ENCODE measurements around the gene RGS3.

Gene RGS3

GRCh38 chr9:113613815-113614413 is 150.4 kb downstream of the RGS3 start:
- Mint-ChIP-seq H3K4me3 (no peak overlapping the region), H3K9me3 (no peaks in the 10 kb centered on the region), H3K27me3 (peaks cover 3% of the 10 kb centered on the region), H3K4me1 (peaks cover 47% of the 10 kb centered on the region), H3K27ac (no peak overlapping the region)
- no peak for ATAC-seq
- DNase-seq = no peak

- Mint-ChIP-seq H3K27me3 (peaks cover 14% of the 10 kb centered on the region), H3K4me1 (peaks cover 58% of the 10 kb centered on the region), H3K9me3 (no peaks in the 10 kb centered on the region), H3K27ac (peak overlapping the region; percentile 13 to 90), H3K4me3 (peak overlapping the region; percentile 59 to 60)
- peak; percentile 78 for ATAC-seq
- DNase-seq = peak in 1 of 2 donors; percentile 29
Measured at GRCh38 chr9:113614843-113615648, 151.5 kb downstream of the RGS3 start.

DNA sequence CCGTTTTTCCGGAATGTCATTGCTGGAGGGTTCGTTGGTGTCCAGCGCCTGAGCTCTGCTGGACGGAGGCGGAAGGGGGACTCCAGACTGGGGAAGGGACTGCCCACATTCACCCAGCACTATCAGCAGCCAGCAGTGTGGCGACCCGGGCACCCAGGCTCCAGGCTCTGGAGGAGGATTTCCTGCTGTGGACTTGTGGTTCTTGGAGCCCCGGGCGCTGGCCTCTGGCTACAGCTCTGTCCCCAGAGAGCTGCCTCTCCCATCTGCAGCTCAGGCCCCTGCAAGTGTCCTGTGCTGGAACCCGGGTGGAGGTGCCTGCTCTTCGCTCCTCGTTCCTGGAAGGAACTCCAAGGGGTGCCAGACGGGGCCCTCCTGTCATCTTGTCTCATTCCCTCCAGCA is 152.6 kb downstream of the RGS3 start:
- peaks cover 15% of the 10 kb centered on the region for H3K27me3 Mint-ChIP-seq
- H3K27ac Mint-ChIP-seq = peak overlapping the region in 1 of 2 donors; percentile 2
- H3K4me3 Mint-ChIP-seq = no peak overlapping the region
- peaks cover 69% of the 10 kb centered on the region for H3K4me1 Mint-ChIP-seq
- DNase-seq (no peak), ATAC-seq (no peak)
- H3K9me3 Mint-ChIP-seq = no peaks in the 10 kb centered on the region

GRCh38 chr9:113616621-113617496 is 153.3 kb downstream of the RGS3 start:
- no peak for ATAC-seq
- Mint-ChIP-seq H3K27me3 (peaks cover 15% of the 10 kb centered on the region), H3K4me3 (peak overlapping the region; percentile 4 to 16), H3K9me3 (no peaks in the 10 kb centered on the region), H3K4me1 (peaks cover 76% of the 10 kb centered on the region), H3K27ac (peak overlapping the region; percentile 27 to 89)
- no peak for DNase-seq

GRCh38 chr9:113617550-113617949 is 154.0 kb downstream of the RGS3 start:
- Mint-ChIP-seq H3K4me3 (peak overlapping the region; percentile 4 to 16), H3K9me3 (no peaks in the 10 kb centered on the region), H3K4me1 (peaks cover 83% of the 10 kb centered on the region), H3K27ac (peak overlapping the region; percentile 2 to 89), H3K27me3 (peaks cover 15% of the 10 kb centered on the region)
- no peak for ATAC-seq
- no peak for DNase-seq

DNA sequence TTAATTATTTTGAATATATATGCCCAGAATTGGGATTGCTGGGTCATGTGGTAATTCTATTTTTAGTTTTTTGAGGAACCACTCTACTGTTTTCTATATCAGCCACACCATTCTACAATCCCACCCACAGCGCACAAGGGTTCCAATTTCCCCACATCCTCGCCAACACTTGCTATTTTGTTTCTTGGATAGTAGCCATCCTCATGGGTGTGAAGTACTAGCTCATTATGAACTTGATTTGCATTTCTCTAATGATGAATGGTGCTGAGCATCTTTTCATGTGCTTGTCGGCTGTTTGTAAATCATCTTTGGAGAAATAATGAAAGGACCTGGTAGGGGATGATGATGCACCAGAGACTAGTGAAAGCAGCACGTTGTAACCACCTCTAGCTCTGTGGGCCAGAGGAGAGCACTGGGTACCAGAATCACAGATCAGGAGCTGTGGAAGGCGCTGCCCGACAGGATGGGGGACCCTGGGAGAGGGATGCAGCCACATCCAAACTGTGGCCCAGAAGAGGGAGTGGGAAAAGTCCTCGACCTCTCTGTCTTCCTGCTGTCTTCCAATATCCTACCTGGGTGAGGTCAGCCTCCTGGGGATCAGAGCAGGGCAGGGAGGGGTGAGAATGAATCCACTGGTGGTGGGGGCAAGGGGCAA is 155.4 kb downstream of the RGS3 start:
- peaks cover 15% of the 10 kb centered on the region for H3K27me3 Mint-ChIP-seq
- peaks cover 92% of the 10 kb centered on the region for H3K4me1 Mint-ChIP-seq
- no peak overlapping the region for H3K27ac Mint-ChIP-seq
- DNase-seq (no peak), ATAC-seq (no peak)
- H3K4me3 Mint-ChIP-seq = no peak overlapping the region
- H3K9me3 Mint-ChIP-seq = no peaks in the 10 kb centered on the region

DNA sequence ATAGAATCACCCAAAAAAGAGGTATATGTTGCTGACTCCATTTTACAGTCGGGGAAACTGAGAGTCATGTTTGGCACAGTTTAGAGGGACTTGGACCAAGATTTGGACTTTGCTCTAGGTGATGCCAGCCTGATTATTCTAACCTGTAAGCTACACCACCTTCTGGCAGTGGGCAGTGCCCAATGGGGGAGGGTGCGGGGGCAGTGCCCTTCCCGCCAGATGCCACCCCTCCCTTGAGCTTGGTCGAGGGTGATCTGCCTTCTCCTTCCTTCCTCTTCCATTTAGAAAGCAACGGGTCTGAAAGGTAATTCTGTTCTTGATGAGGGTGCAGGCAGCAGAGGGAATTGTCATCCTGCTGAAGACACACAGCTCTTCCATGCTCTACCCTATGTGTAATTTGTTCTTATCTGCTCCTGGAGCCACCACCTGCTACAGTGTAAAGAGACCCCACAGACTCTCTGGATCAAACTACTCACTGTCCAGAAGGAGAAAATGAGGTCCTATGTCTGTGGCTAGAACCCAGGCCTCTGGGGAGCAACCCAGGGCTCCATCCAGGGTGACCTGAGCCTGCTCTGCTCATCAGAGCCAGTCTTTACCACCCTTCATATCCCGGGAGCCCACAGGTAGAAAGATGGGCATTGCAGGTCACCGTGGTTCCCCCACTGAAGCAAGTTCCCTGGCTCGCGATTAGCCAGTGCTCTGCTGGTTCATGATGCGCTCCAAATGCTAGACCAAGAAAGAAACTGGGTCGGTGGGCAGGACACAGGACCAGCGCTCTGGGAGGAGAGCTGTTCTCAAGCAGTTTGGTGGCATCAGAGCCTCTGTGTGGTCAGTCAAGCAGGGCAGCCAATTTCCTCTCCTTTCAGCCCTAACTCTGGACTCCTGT is 156.2 kb downstream of the RGS3 start:
- H3K4me3 Mint-ChIP-seq = peak overlapping the region in 1 of 2 donors; percentile 17
- DNase-seq = no peak
- ATAC-seq = no peak
- peaks cover 84% of the 10 kb centered on the region for H3K4me1 Mint-ChIP-seq
- no peaks in the 10 kb centered on the region for H3K9me3 Mint-ChIP-seq
- no peak overlapping the region for H3K27ac Mint-ChIP-seq
- peaks cover 15% of the 10 kb centered on the region for H3K27me3 Mint-ChIP-seq

- H3K9me3 Mint-ChIP-seq = no peaks in the 10 kb centered on the region
- DNase-seq (peak; percentile 38 to 78), ATAC-seq (peak; percentile 60)
- H3K4me3 Mint-ChIP-seq = peak overlapping the region; percentile 54 to 57
- peaks cover 76% of the 10 kb centered on the region for H3K4me1 Mint-ChIP-seq
- peak overlapping the region in 1 of 2 donors; percentile 36 for H3K27ac Mint-ChIP-seq
- H3K27me3 Mint-ChIP-seq = peaks cover 15% of the 10 kb centered on the region
Measured at GRCh38 chr9:113620377-113621161, 157.0 kb downstream of the RGS3 start.

- Mint-ChIP-seq H3K9me3 (no peaks in the 10 kb centered on the region), H3K27me3 (peaks cover 15% of the 10 kb centered on the region), H3K4me3 (no peak overlapping the region), H3K4me1 (peaks cover 68% of the 10 kb centered on the region), H3K27ac (no peak overlapping the region)
- DNase-seq (no peak), ATAC-seq (no peak)
Measured at GRCh38 chr9:113621309-113621791, 157.8 kb downstream of the RGS3 start.

DNA sequence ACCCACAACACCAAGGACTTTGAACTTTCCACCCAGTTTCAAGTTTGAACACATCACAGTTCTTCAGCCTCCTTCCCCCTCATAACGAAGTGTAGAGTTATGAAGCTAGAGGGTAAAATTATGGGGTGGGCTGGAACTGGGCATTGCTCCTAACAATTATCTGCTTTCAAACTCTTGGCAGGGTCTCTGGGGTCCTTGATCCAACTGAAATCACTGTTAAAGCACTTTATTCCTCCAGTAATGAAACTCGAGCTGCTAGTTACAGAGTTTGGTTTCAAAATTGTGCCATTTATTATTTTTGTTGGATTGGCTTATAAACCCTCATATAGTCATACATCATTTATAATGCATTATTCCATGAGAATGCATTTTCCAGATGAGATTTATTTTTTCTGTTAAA is 158.5 kb downstream of the RGS3 start:
- ATAC-seq = no peak
- no peak for DNase-seq
- H3K27ac Mint-ChIP-seq = peak overlapping the region in 1 of 2 donors; percentile 64
- peaks cover 15% of the 10 kb centered on the region for H3K27me3 Mint-ChIP-seq
- H3K9me3 Mint-ChIP-seq = no peaks in the 10 kb centered on the region
- H3K4me1 Mint-ChIP-seq = peaks cover 62% of the 10 kb centered on the region
- H3K4me3 Mint-ChIP-seq = peak overlapping the region in 1 of 2 donors; percentile 53

DNA sequence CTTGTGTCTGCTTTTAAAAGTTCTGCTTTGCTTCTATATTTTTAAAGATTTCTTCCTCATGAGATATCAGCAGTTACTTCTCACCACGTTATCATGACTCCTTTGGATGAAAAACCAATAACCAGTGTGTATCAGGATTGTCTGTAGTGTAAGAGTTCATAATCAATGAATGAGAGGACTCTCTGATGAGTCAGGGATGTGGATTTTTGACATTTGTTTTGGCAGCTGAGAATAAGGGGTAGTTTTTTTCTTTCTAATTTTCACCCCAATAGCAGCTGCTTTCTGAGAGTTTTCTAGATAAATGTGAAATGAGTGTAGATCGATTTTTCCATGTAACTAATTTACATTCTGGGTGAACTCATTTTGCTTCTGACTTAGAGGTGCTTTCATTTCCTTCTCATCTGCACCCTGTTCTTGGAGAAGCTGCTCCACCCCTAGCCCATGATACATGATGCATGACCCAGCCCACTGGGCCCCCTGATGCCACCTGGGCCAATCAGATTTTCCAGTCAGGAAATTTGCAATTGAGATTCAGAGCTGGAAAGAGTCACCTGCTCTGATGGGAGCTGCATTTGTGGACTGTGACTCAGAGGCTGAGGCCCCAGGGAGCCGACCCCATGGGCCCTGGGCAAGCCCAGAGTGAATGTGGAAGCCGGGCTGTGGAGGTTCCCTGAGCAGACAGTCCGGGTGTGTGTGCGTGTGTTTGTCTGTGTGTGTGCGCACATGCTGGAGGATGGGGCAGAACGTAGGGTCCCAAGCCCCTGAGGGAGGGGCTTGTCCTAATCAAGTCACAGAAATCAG is 159.3 kb downstream of the RGS3 start:
- Mint-ChIP-seq H3K27me3 (peaks cover 15% of the 10 kb centered on the region), H3K4me3 (peak overlapping the region; percentile 53 to 68), H3K27ac (peak overlapping the region; percentile 64 to 77), H3K4me1 (peaks cover 55% of the 10 kb centered on the region), H3K9me3 (no peaks in the 10 kb centered on the region)
- DNase-seq (peak; percentile 25 to 79), ATAC-seq (peak; percentile 89)

- DNase-seq = no peak
- Mint-ChIP-seq H3K27ac (no peak overlapping the region), H3K9me3 (no peaks in the 10 kb centered on the region), H3K4me3 (no peak overlapping the region), H3K4me1 (peaks cover 49% of the 10 kb centered on the region), H3K27me3 (peaks cover 20% of the 10 kb centered on the region)
- ATAC-seq = no peak
Measured at GRCh38 chr9:113623851-113624485, 160.4 kb downstream of the RGS3 start.

GRCh38 chr9:113624721-113625120 is 161.2 kb downstream of the RGS3 start:
- Mint-ChIP-seq H3K4me3 (no peak overlapping the region), H3K27me3 (peaks cover 12% of the 10 kb centered on the region), H3K9me3 (no peaks in the 10 kb centered on the region), H3K27ac (peak overlapping the region in 1 of 2 donors; percentile 63), H3K4me1 (peaks cover 41% of the 10 kb centered on the region)
- no peak for ATAC-seq
- DNase-seq = no peak

Measured in stimulated activated naive CD8-positive, alpha-beta T cell treated with anti-CD3 and anti-CD28 coated beads, Interleukin-15, amount 100 ng/mL, for 72 hours (primary cell).